ENCODE results near the gene ERICH6B.
"Not testable (repeated sequence)": the region's sequence is repeated elsewhere in the genome, so short reads cannot be mapped to it uniquely, and the experiment has no call there.

ERICH6B gene

GRCh38 chr13:45615501-45616101, at the start of gene ERICH6B:
ERICH6B (minus strand) TSS chr13:45615739; CDS start chr13:45597005, 18,734 bp downstream.
- no peak within 1 kb of the TSS for H3K4me3 ChIP-seq (ENCODE audit: low read depth, low read length)

GRCh38 chr13:45662903-45663302, 47.4 kb upstream of the ERICH6B start:
- not testable (repeated sequence) for DNase-seq (ENCODE audit: low read depth); H3K4me3 ChIP-seq (ENCODE audit: low read depth, low read length)

More at GRCh38 chr13:45615501-45616101, at the start of gene ERICH6B:
- DNase-seq (ENCODE audit: low read depth) = no peak

GRCh38 chr13:45662162-45662561, 46.6 kb upstream of the ERICH6B start:
- DNase-seq (ENCODE audit: low read depth) = no peak
- no peak overlapping the region for H3K4me3 ChIP-seq (ENCODE audit: low read depth, low read length)

GRCh38 chr13:45660458-45660857, 44.9 kb upstream of the ERICH6B start:
- H3K4me3 ChIP-seq (ENCODE audit: low read depth, low read length); DNase-seq (ENCODE audit: low read depth): not testable (repeated sequence)

GRCh38 chr13:45659536-45659935, 44.0 kb upstream of the ERICH6B start:
- no peak for DNase-seq (ENCODE audit: low read depth)
- no peak overlapping the region for H3K4me3 ChIP-seq (ENCODE audit: low read depth, low read length)

GRCh38 chr13:45658586-45659235, 43.2 kb upstream of the ERICH6B start:
- DNase-seq (ENCODE audit: low read depth) = peak; percentile 30
- no peak overlapping the region for H3K4me3 ChIP-seq (ENCODE audit: low read depth, low read length)

GRCh38 chr13:45654633-45655349, 39.3 kb upstream of the ERICH6B start:
- no peak overlapping the region for H3K4me3 ChIP-seq (ENCODE audit: low read depth, low read length)
- no peak for DNase-seq (ENCODE audit: low read depth)

GRCh38 chr13:45645263-45645662, 29.7 kb upstream of the ERICH6B start:
- DNase-seq (ENCODE audit: low read depth); H3K4me3 ChIP-seq (ENCODE audit: low read depth, low read length): not testable (repeated sequence)

- not testable (repeated sequence) for H3K4me3 ChIP-seq (ENCODE audit: low read depth, low read length); DNase-seq (ENCODE audit: low read depth)
Measured at GRCh38 chr13:45642159-45642558, 26.6 kb upstream of the ERICH6B start.

GRCh38 chr13:45635291-45635690, 19.8 kb upstream of the ERICH6B start:
- DNase-seq (ENCODE audit: low read depth); H3K4me3 ChIP-seq (ENCODE audit: low read depth, low read length): not testable (repeated sequence)

GRCh38 chr13:45630791-45631190, 15.3 kb upstream of the ERICH6B start:
- no peak for DNase-seq (ENCODE audit: low read depth)
- no peak overlapping the region for H3K4me3 ChIP-seq (ENCODE audit: low read depth, low read length)

GRCh38 chr13:45629940-45630339, 14.4 kb upstream of the ERICH6B start:
- no peak overlapping the region for H3K4me3 ChIP-seq (ENCODE audit: low read depth, low read length)
- DNase-seq (ENCODE audit: low read depth) = no peak

- no peak for DNase-seq (ENCODE audit: low read depth)
- H3K4me3 ChIP-seq (ENCODE audit: low read depth, low read length) = no peak overlapping the region
Measured at GRCh38 chr13:45628094-45628493, 12.6 kb upstream of the ERICH6B start.

- no peak overlapping the region for H3K4me3 ChIP-seq (ENCODE audit: low read depth, low read length)
- no peak for DNase-seq (ENCODE audit: low read depth)
Measured at GRCh38 chr13:45627656-45628055, 12.1 kb upstream of the ERICH6B start.

GRCh38 chr13:45626731-45627374, 11.3 kb upstream of the ERICH6B start:
- no peak for DNase-seq (ENCODE audit: low read depth)

GRCh38 chr13:45623516-45624090, 8.1 kb upstream of the ERICH6B start:
- no peak overlapping the region for H3K4me3 ChIP-seq (ENCODE audit: low read depth, low read length)
- DNase-seq (ENCODE audit: low read depth) = no peak

More at GRCh38 chr13:45626731-45627374, 11.3 kb upstream of the ERICH6B start:
- H3K4me3 ChIP-seq (ENCODE audit: low read depth, low read length) = no peak overlapping the region

GRCh38 chr13:45621950-45622349, 6.4 kb upstream of the ERICH6B start:
- DNase-seq (ENCODE audit: low read depth) = no peak
- no peak overlapping the region for H3K4me3 ChIP-seq (ENCODE audit: low read depth, low read length)

- H3K4me3 ChIP-seq (ENCODE audit: low read depth, low read length) = no peak overlapping the region
- no peak for DNase-seq (ENCODE audit: low read depth)
Measured at GRCh38 chr13:45607931-45608330, 7.6 kb downstream of the ERICH6B start.

- DNase-seq (ENCODE audit: low read depth) = no peak
- no peak overlapping the region for H3K4me3 ChIP-seq (ENCODE audit: low read depth, low read length)
Measured at GRCh38 chr13:45604892-45605291, 10.6 kb downstream of the ERICH6B start.

- H3K4me3 ChIP-seq (ENCODE audit: low read depth, low read length) = no peak overlapping the region
- no peak for DNase-seq (ENCODE audit: low read depth)
Measured at GRCh38 chr13:45603338-45603737, 12.2 kb downstream of the ERICH6B start.
